ENCODE data around the gene NT5DC1. TPM values are rescaled to one million over a fixed set of nuclear protein-coding genes. Genes with fewer than 3 reads are reported as not detected.
A peak's percentile ranks its signal among the peaks of the same experiment; 100 is the strongest.

NT5DC1 gene
- polyA plus RNA-seq, 1 experiment: 23.2 TPM

- TF ChIP-seq CTCF (IDR thresholded peaks at IDR 0.05; ENCODE audit: low read depth, low read length): no peak
- H3K27ac ChIP-seq (ENCODE audit: low read depth, low read length): no peak overlapping the region
- no peak overlapping the region for H3K4me3 ChIP-seq (ENCODE audit: low read depth, low read length)
- H3K9me3 ChIP-seq (ENCODE audit: control insufficient read depth, insufficient read depth, low read length): no peaks in the 10 kb centered on the region
- ChIA-PET CTCF (interaction anchor here (0.6 to 4.1 kb wide), 23 partner anchors 11 to 545 kb away, joined by 3 to 103 read pairs (median 8); partner anchors contain the start of genes CALHM5, DSE, RWDD1 and TSPYL4), POLR2A (interaction anchor here (1.1 kb wide), 1 partner anchor 35 kb away, joined by 4 read pairs; the partner anchor contains the start of gene TSPYL4)
- no peak for DNase-seq (ENCODE audit: low read depth, low spot score)
- H3K27me3 ChIP-seq (ENCODE audit: control insufficient read depth, insufficient read depth, low read length): no peaks in the 10 kb centered on the region
Measured at GRCh38 chr6:116218866-116219265, 118.2 kb downstream of the NT5DC1 start.

DNA sequence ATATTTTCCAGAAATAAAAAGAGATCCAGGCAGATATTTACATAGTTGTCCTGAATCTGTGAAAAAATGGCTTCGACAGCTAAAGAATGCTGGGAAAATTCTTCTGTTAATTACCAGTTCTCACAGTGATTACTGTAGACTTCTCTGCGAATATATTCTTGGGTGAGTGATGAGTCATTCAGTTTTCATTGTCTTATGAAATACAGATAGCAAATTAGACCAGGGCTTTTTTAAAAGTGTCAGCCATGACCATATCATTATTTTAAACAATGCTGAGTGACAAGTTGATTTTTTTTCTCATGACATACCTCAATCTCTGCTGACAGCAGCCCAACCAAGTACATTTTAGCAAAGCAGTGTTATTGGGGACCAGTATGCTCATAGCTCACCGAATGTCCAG is 120.4 kb downstream of the NT5DC1 start:
- no peak for DNase-seq (ENCODE audit: low read depth, low spot score)

DNA sequence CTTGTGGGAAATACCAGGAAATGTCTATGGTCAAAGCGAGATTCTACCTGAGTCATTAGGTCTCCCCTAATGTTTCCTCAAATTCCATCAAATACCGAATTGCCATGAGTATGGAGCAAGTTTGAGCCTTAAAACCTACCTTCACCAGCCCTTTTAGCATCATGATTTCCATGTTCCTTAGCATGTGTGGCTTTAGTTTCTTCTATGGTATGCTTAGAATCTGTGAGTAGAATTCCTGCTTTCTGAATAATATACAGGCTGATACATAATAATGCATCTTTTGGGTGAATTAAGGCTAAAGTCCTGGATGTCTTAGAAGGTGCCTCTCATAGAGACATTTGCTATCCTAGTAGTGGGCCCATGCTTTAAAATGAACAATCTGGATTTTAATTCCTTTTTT is 121.3 kb downstream of the NT5DC1 start:
- Histone ChIP-seq H3K9me3 (ENCODE audit: control insufficient read depth, insufficient read depth, low read length) (no peaks in the 10 kb centered on the region), H3K27me3 (ENCODE audit: control insufficient read depth, insufficient read depth, low read length) (no peaks in the 10 kb centered on the region), H3K27ac (ENCODE audit: low read depth, low read length) (no peak overlapping the region), H3K4me3 (ENCODE audit: low read depth, low read length) (no peak overlapping the region)
- TF ChIP-seq CTCF (IDR thresholded peaks at IDR 0.05; ENCODE audit: low read depth, low read length): no peak
- no peak for DNase-seq (ENCODE audit: low read depth, low spot score)
- POLR2A ChIA-PET: no interaction called here
- CTCF ChIA-PET: no interaction called here

More for the DNA sequence above, 120.4 kb downstream of the NT5DC1 start:
- ChIA-PET POLR2A (no interaction called here), CTCF (no interaction called here)
- no peaks in the 10 kb centered on the region for H3K9me3 ChIP-seq (ENCODE audit: control insufficient read depth, insufficient read depth, low read length)
- H3K27ac ChIP-seq (ENCODE audit: low read depth, low read length): no peak overlapping the region
- no peak for TF ChIP-seq CTCF (IDR thresholded peaks at IDR 0.05; ENCODE audit: low read depth, low read length)
- no peak overlapping the region for H3K4me3 ChIP-seq (ENCODE audit: low read depth, low read length)
- no peaks in the 10 kb centered on the region for H3K27me3 ChIP-seq (ENCODE audit: control insufficient read depth, insufficient read depth, low read length)

GRCh38 chr6:116223355-116223754 is 122.7 kb downstream of the NT5DC1 start:
- no peak overlapping the region for H3K27ac ChIP-seq (ENCODE audit: low read depth, low read length)
- no peak for TF ChIP-seq CTCF (IDR thresholded peaks at IDR 0.05; ENCODE audit: low read depth, low read length)
- H3K9me3 ChIP-seq (ENCODE audit: control insufficient read depth, insufficient read depth, low read length): no peaks in the 10 kb centered on the region
- CTCF ChIA-PET: interaction anchor here (1.0 to 1.3 kb wide), 3 partner anchors 44 to 338 kb away, joined by 3 to 4 read pairs (median 3); no protein-coding TSS in a partner anchor
- no peaks in the 10 kb centered on the region for H3K27me3 ChIP-seq (ENCODE audit: control insufficient read depth, insufficient read depth, low read length)
- POLR2A ChIA-PET: no interaction called here
- no peak for DNase-seq (ENCODE audit: low read depth, low spot score)
- no peak overlapping the region for H3K4me3 ChIP-seq (ENCODE audit: low read depth, low read length)

GRCh38 chr6:116229287-116229913 is 128.7 kb downstream of the NT5DC1 start:
- Histone ChIP-seq H3K27ac (ENCODE audit: low read depth, low read length) (no peak overlapping the region), H3K9me3 (ENCODE audit: control insufficient read depth, insufficient read depth, low read length) (no peaks in the 10 kb centered on the region), H3K27me3 (ENCODE audit: control insufficient read depth, insufficient read depth, low read length) (no peaks in the 10 kb centered on the region), H3K4me3 (ENCODE audit: low read depth, low read length) (peak overlapping the region; percentile 48)
- no peak for TF ChIP-seq CTCF (IDR thresholded peaks at IDR 0.05; ENCODE audit: low read depth, low read length)
- ChIA-PET POLR2A (interaction anchor here (0.7 to 1.8 kb wide), 3 partner anchors 21 to 50 kb away, joined by 3 to 15 read pairs (median 3); partner anchors contain the start of genes TSPYL1 and TSPYL4), CTCF (interaction anchor here (1.2 to 10.5 kb wide), 6 partner anchors 10 to 332 kb away, joined by 3 to 103 read pairs (median 6); partner anchors contain the start of gene TSPYL4)
- peak; percentile 81 for DNase-seq (ENCODE audit: low read depth, low spot score)
